ENCODE data around the gene PDE4D.

The PDE4D gene

GRCh38 chr5:59193616-59194319 lies 699.8 kb downstream of the PDE4D start:
- DNase-seq (ENCODE audit: low spot score): peak; percentile 89
- FAIRE-seq: peak; percentile 78

DNA sequence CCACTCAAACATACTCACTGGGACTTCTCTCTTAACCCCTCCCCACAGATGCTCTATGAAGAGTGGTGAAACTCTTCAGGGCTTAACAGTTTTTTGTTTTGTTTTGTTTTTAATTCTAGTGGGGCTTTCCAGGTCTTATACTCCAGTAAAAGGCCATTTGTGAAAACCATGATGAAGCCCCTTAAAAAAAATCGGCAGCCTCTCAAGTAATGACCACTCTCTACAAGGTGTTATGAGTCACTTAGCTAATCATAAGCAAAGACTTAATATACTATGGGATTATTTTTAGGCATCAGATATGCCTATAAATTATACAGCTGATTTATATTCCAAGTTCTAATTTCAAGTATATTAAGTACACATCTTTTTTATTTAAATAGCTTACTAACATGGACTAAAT lies 702.8 kb downstream of the PDE4D start:
- DNase-seq (ENCODE audit: low spot score) (no peak), FAIRE-seq (no peak)

- FAIRE-seq: no peak
- DNase-seq (ENCODE audit: low spot score): no peak
Observed at GRCh38 chr5:59189472-59190244, 703.9 kb downstream of the PDE4D start.

- peak; percentile 32 for DNase-seq (ENCODE audit: low spot score)
- FAIRE-seq: peak; percentile 41
Observed at GRCh38 chr5:59188419-59189225, 704.9 kb downstream of the PDE4D start.

DNA sequence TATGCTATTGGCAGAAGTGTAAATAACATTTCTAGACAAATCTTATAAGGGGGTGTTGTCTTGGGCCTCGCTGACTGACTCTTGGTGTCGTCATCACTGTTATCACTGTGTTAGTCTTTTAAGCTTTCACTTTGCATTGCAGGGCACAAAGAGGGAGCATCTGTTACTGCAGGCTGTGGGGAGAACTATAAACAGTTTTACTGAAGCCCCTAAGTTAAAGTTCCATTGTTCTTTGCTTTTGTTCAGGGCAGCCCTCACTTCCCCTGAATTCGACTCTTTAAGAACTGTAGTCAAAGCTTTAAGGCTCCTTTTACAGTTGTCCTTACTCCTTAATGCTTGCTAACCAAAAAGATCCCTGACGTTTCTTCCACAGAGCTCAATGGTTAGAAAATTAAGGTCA lies 705.7 kb downstream of the PDE4D start:
- DNase-seq (ENCODE audit: low spot score) (no peak), FAIRE-seq (no peak)

DNA sequence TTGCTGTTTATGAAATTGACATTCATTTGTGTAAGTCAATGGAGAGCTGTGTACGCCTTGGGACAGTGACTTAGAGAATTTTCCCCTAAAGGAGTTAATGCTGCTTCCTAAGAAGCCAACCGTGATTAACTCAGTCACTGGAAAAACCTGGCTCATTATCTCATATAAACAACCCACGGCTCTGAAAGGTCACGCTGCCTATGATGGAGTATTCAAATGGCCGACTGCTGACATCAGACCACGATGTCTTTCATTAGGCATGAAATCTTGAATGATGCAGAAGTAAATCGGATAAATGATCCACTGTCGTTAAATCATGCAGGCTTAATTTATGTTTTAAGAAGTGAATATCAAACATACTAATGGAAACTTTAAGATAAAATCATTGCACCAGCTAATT lies 706.9 kb downstream of the PDE4D start:
- no peak for DNase-seq (ENCODE audit: low spot score)
- FAIRE-seq: no peak

- DNase-seq (ENCODE audit: low spot score) (no peak), FAIRE-seq (no peak)
Observed at GRCh38 chr5:59185757-59186385, 707.7 kb downstream of the PDE4D start.

- FAIRE-seq (no peak), DNase-seq (ENCODE audit: low spot score) (no peak)
Observed at GRCh38 chr5:59184769-59185168, 708.8 kb downstream of the PDE4D start.

DNA sequence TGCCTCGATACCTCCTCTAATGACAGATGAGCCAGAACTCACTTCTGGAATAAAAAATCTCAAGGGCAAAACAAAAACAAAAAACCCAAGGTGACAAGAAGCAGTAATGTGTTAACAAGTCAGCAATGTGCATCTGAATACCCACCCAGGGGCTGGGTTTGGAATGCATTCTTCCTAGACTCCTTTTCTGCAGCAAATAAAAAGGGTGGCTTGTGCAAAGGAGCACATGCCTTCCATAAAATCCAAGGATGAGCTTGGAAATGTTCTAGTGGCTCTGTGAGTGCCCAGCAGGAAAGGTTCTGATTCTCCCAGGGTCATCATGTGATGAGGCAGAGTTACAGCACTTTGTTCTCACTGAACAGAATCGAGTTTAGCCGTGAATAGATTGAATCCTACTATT lies 710.8 kb downstream of the PDE4D start:
- DNase-seq (ENCODE audit: low spot score) (no peak), FAIRE-seq (no peak)

DNA sequence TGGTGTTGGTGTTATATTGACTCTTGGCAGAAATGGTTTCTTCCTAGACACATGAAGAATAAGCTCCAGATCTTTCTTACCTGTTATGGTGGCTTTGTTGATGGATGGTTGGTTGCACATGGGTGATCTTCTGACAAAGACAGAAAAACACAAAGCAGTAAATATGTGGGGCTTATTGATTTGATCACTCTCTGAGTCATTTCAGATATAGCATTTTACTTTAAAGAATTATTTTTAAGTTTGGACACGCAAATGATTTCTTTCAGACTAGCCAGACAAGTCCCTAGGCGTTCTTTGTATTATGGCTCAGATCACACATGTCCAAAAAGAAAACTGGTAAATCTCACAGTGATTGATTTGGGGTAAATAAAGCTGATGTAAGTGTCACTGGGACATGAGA lies 713.0 kb downstream of the PDE4D start:
- DNase-seq (ENCODE audit: low spot score) (no peak), FAIRE-seq (no peak)

DNA sequence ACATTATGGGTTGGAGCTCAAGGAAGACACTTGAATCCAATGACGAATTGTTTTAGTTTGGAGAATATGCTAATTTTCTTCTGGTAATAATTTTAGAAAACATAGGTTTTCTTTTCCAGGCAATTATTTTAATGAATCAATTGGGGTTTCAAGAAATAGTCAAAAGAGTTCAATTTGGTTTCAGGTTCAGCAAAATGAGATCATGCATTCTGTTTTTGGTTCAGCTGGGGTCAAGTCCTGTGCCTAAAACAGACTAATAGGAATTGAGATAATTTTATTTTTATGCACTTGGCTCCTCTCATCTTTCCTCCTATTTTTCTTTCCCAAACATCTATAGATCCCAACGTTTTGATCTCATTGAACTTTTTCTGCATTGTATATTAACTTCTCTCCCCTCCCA lies 713.8 kb downstream of the PDE4D start:
- FAIRE-seq: no peak
- DNase-seq (ENCODE audit: low spot score): no peak

- DNase-seq (ENCODE audit: low spot score): no peak
Observed at GRCh38 chr5:59178482-59178881, 715.0 kb downstream of the PDE4D start.

GRCh38 chr5:59178071-59178470 lies 715.5 kb downstream of the PDE4D start:
- FAIRE-seq: no peak
- no peak for DNase-seq (ENCODE audit: low spot score)

More at GRCh38 chr5:59178482-59178881, 715.0 kb downstream of the PDE4D start:
- FAIRE-seq: no peak

GRCh38 chr5:59177644-59178043 lies 715.9 kb downstream of the PDE4D start:
- no peak for FAIRE-seq
- no peak for DNase-seq (ENCODE audit: low spot score)

GRCh38 chr5:59174248-59174844 lies 719.2 kb downstream of the PDE4D start:
- DNase-seq (ENCODE audit: low spot score): peak; percentile 13
- no peak for FAIRE-seq

GRCh38 chr5:59173578-59173977 lies 719.9 kb downstream of the PDE4D start:
- FAIRE-seq (no peak), DNase-seq (ENCODE audit: low spot score) (no peak)

DNA sequence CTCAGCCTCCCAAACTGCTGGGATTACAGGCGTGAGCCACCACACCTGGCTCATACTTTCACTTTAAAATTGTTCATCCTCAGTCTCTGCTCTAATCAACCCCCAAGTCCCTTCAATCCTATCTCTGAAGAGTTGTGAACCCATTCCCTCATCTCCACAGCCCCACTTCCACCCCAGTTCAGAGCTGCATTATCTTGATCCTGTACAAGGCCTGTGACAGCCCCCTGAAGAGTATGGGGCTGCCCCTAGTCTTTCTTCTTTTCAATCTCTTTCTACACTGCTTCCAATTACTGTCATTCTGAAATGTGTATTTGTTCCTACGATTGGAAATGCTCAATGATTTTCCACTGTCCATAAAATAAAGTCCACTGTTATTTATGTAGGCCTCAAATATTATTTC lies 722.4 kb downstream of the PDE4D start:
- FAIRE-seq (no peak), DNase-seq (ENCODE audit: low spot score) (no peak)

- DNase-seq (ENCODE audit: low spot score) (no peak), FAIRE-seq (no peak)
Observed at GRCh38 chr5:59169768-59170150, 723.8 kb downstream of the PDE4D start.

DNA sequence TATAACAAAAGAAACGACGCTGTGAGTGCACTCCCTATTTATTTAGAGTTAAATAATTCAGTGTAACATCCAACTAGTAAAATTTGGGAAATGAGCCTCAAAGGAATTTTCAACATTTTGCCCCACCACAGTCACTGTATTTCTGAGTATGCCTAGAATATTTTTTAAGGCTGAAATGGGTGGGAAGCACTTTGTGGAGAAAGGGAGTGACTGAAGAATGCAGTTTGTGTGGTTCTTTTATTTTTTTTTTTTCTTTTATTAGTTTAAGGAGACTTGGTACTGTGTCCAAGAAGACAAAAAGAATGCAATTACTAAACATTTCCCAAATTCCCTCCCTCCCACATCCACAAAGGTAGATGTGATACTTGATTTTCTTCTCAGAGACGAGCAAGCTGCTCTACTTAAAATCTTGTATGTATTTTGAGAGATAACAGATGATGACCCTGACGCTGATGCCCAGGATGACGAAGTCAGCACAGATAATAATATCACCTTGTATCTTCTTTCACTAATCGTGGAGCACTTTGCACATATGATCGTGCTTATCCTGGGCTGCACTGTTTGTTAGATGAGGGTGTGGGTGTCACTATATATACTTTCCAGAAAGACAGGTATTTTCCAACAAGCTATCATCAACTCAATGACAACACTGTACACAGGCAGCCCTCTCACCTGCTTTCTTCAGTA lies 724.3 kb downstream of the PDE4D start:
- DNase-seq (ENCODE audit: low spot score) (no peak), FAIRE-seq (no peak)

- no peak for FAIRE-seq
Observed at GRCh38 chr5:59168067-59168466, 725.5 kb downstream of the PDE4D start.

More at GRCh38 chr5:59168067-59168466, 725.5 kb downstream of the PDE4D start:
- DNase-seq (ENCODE audit: low spot score): no peak

Measured in RCC 7860 (cell line).